NCI-H2227 treated with DMSO at 0.1 percent for 48 hours (cell line): Measurements from ENCODE around the gene OR2AE1.
"Not testable (repeated sequence)": the region's sequence is repeated elsewhere in the genome, so short reads cannot be mapped to it uniquely, and the experiment has no call there.

Experiments
- DNase-seq: peaks from one replicate; lab custom pipeline; 2025; lab: John Stamatoyannopoulos, UW

Gene OR2AE1, protein sequence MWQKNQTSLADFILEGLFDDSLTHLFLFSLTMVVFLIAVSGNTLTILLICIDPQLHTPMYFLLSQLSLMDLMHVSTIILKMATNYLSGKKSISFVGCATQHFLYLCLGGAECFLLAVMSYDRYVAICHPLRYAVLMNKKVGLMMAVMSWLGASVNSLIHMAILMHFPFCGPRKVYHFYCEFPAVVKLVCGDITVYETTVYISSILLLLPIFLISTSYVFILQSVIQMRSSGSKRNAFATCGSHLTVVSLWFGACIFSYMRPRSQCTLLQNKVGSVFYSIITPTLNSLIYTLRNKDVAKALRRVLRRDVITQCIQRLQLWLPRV

DNA sequence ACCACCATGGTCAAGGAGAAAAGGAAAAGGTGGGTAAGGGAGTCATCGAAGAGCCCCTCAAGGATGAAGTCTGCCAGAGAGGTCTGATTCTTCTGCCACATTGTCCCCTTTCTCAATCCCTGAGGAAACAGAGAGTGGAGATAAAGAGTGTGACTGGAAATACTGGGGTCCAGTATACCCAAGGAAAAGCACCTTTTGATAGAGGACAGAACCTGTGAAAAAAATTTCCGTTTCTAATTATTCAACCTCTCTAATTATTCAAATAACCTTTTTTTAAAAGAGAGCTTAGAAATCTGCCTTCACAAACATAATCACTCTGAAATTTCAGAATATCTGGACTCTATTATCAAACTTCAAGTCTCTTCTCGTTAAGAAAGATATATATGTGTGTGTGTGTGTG, at the start of gene OR2AE1:
TSS of gene OR2AE1 (minus strand) at position 101 of the 400 bp plus-strand sequence. CDS start at position 101, 0 bp downstream.
- no peak for DNase-seq

DNA sequence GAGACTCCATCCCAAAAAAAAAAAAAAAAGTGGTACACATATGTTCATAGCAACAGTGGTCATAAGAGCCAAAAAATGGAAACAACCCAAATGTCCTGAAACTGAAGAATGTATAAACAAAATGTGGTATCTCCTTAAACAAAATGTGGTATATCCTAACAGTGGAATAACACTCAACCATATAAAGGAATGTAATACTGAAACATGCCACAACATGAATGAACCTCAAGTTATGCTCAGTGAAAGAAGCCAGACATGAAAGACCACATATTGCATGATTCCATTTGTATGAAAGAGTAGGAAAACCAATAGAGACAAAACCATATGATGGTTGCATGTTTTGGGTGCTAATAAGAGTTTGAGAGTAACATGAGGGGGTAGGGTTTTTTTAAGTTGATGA, 49.5 kb upstream of the OR2AE1 start:
- DNase-seq, result no peak

- no peak for DNase-seq
These were observed 46.4 kb upstream of the OR2AE1 start for GRCh38 chr7:99923200-99923599.

DNA sequence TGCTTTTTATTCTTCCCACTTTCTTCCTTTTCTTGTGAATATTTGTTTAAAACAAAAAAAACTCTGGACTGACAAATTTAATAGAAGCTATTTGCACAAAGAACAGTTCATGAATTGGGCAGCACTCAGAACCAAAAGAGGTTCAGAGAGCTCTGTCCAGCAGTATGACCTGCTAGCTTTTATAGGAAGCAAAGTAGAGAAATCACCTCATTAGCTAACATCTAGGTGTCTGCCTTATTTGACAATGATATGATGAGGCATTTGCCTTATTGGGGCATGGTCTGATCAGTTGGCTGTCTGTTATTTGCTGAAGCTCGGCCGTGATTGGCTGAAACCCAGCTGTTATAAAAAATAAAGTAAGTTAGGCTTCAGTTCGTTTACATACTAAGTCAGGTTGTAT, 43.3 kb upstream of the OR2AE1 start:
- no peak for DNase-seq

DNA sequence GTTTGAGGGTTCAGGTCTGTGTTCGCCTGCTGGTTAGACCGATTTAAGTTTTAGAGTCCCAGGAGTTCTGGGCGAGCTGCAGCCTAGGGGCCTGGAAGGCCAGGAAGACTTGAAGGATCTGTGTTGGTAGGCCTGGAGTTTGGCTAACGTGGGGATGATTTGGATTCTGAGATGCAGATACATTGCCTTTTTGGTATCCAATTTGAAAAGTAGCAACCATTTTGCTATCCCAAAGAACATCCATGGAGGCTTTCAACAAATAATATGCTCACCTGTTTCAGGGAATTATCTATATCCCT, 42.9 kb upstream of the OR2AE1 start:
- DNase-seq, result no peak

DNA sequence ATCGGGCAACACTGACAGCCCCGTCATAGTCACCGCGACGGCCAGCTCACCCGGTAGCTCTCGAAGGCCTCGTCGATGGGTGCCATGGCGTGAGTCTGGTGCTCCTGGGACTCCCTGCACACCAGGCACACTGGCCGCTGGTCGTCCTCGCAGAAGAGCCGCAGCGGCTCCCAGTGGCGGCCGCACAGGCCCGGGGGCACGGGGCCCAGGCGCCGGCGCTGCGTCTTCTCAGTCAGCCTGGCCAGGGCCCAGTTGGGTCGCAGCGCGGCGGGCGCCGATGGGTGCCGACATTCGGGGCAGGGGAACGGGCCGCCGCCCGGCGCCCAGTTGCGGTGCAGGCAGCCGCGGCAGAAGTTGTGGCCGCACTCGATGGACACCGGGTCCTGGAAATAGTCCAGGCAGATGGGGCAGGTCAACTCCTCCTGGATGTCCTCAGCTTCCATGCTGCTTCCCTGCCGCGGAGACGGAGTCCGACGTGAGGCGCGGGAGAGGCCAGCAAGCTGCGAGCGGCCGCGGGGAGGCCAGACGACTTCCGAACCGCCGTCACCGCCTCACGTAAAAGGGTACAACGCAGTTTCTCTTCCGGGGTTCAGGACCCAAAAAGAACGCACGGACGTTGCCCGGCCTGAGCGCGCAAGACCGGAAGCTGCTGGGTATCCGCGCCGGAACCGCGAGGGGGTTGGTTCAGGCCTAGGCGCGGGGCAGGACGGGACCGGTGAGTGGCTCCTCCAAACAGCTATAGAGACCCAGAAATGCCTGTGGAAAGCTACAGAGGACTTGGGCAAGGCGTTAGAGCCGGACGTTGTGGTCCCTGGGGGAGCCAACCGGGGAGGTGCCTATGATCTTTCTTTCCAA, 42.4 kb upstream of the OR2AE1 start, which contains the start of gene TRIM4:
TSS of gene TRIM4 (minus strand) at position 572 of the 855 bp plus-strand sequence. CDS start at position 443, 129 bp downstream.
- DNase-seq, result peak; percentile 83

DNA sequence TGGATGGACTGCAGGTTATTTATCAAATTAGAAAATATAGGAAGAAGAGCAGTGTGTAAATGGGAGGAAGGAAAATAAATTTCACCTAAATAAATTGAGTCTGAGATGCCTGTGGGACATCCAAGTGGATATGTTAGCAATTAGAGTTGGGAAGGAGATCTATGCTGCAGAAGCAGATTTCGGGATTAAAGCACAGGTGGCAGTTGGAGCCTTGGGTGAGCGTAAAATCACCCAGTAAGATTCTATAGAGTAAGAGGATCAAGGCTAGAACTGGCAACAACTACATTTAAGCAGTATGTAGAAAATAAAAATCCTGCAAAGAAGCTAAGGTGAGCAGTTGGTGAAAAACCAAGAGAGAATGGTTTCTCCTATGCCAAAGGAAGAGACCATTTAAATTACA, 34.1 kb upstream of the OR2AE1 start:
- DNase-seq, result no peak

DNA sequence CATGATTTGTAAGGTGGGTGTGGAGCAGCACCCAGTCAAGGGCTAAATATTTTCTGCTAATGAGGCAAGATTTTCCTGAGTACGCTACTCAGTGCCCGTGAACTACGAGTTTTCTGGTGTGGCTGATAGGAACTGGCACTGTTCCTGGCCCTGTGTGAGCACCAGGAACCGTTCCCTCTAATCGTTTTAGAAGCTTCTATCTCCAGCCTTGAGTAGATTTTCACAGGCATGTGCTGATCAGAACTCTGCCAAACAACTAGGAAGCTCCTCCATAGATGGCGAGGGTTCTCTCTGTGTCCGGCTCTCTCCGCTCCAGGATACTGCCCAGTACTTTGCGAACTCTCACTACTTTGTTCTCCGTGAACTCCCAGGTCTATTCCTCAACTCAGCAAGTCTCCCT, 24.7 kb upstream of the OR2AE1 start:
- DNase-seq, result no peak

- DNase-seq, result no peak
These were observed 23.1 kb upstream of the OR2AE1 start for GRCh38 chr7:99899830-99900519.

GRCh38 chr7:99898836-99899235, 22.0 kb upstream of the OR2AE1 start:
- no peak for DNase-seq

GRCh38 chr7:99898023-99898357, 21.2 kb upstream of the OR2AE1 start:
- DNase-seq, result no peak

GRCh38 chr7:99897322-99898022, 20.6 kb upstream of the OR2AE1 start:
- DNase-seq, result no peak

GRCh38 chr7:99894738-99895137, 17.9 kb upstream of the OR2AE1 start:
- DNase-seq, result no peak

DNA sequence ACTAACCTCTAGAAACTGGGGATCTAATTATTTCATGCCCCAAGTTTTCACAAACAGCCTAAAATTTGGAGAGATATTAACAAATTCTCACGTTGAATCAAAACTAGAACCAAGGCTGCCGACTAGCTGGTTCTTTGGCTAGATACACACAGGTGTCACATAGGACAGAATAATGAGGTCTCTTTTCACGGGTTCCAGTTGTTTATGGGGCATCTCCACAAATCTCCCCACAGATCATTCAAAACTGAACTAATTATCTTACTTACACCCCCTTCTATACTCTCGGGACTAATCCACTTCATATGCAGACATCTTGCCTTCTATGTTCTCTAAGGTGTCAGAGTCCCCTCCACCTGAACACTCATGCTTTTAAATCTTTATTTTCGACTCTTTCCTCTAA, 16.4 kb upstream of the OR2AE1 start:
- DNase-seq, result no peak

GRCh38 chr7:99890348-99890747, 13.5 kb upstream of the OR2AE1 start:
- DNase-seq, result not testable (repeated sequence)

DNA sequence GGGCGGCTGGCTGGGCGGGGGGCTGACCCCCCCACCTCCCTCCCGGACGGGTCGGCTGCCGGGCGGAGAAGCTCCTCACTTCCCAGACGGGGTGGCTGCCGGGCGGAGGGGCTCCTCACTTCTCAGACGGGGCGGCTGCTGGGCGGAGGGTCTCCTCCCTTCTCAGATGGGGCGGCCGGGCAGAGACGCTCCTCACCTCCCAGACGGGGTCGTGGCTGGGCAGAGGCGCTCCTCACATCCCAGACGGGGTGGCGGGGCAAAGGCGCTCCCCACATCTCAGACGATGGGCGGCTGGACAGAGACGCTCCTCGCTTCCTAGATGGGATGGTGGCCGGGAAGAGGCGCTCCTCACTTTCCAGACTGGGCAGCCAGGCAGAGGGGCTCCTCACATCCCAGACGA, 11.5 kb upstream of the OR2AE1 start:
- DNase-seq, result not testable (repeated sequence)

GRCh38 chr7:99881370-99881769, 4.5 kb upstream of the OR2AE1 start:
- DNase-seq, result no peak

DNA sequence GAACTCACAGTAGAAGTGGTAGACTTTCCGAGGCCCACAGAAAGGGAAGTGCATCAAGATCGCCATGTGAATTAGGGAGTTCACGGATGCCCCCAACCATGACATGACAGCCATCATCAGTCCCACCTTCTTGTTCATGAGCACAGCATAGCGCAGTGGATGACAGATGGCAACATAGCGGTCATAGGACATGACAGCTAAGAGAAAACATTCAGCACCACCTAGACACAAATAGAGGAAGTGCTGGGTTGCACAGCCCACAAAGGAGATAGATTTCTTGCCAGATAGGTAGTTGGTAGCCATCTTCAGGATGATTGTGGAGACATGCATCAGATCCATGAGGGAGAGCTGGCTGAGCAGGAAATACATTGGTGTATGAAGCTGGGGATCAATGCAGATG, 342 bp downstream of the OR2AE1 start:
- no peak for DNase-seq

GRCh38 chr7:99868246-99868645, 8.6 kb downstream of the OR2AE1 start:
- DNase-seq, result no peak

DNA sequence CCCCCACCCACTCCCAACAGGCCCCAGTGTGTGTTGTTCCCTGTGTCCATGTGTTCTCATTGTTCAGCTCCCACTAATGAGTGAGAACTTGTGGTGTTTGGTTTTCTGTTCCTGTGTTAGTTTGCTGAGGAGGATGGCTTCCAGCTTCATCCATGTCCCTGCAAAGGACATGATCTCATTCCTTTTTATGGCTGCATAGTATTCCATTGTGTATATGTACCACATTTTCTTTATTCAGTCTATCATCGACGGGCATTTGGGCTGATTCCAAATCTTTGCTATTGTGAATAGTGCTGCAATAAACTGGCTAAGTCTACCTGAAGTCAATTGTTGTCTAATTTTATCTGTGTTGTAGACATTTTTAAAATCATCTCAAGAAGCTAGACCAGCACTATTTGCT, 9.4 kb downstream of the OR2AE1 start:
- DNase-seq, result not testable (repeated sequence)

GRCh38 chr7:99863847-99864440, 12.9 kb downstream of the OR2AE1 start:
- DNase-seq, result no peak
